GM19463 (cell line): Measurements from ENCODE around the gene WASF3.

Experiments used
- ATAC-seq: cut with Tn5 transposase; IDR thresholded peaks from one replicate; pipeline ENCODE4 v1.9.1; 2021; ENCODE audit warnings: mild to moderate bottlenecking, moderate library complexity; ENCODE audit not compliant: unreplicated experiment

Gene WASF3

GRCh38 chr13:26544707-26545106 is 12.8 kb upstream of the WASF3 start:
- no peak for ATAC-seq

GRCh38 chr13:26548205-26548765 is 9.2 kb upstream of the WASF3 start:
- ATAC-seq: no peak

- no peak for ATAC-seq
These were observed 7.8 kb upstream of the WASF3 start for GRCh38 chr13:26549713-26550112.

- ATAC-seq: no peak
These were observed 6.1 kb upstream of the WASF3 start for GRCh38 chr13:26551255-26551860.

- ATAC-seq: no peak
These were observed 2.1 kb upstream of the WASF3 start for GRCh38 chr13:26555413-26555812.

- ATAC-seq: no peak
These were observed 461 bp upstream of the WASF3 start for GRCh38 chr13:26557051-26557392.

- no peak for ATAC-seq
These were observed 757 bp downstream of the WASF3 start for GRCh38 chr13:26558074-26558805.

GRCh38 chr13:26558987-26559386 is 1.5 kb downstream of the WASF3 start:
- no peak for ATAC-seq

- ATAC-seq: no peak
These were observed 3.0 kb downstream of the WASF3 start for GRCh38 chr13:26560456-26560855.

- no peak for ATAC-seq
These were observed 3.6 kb downstream of the WASF3 start for GRCh38 chr13:26561067-26561466.

- no peak for ATAC-seq
These were observed 4.4 kb downstream of the WASF3 start for GRCh38 chr13:26561651-26562511.

GRCh38 chr13:26562512-26562890 is 5.0 kb downstream of the WASF3 start:
- ATAC-seq: no peak

- ATAC-seq: no peak
These were observed 6.2 kb downstream of the WASF3 start for GRCh38 chr13:26563713-26564112.

GRCh38 chr13:26568132-26568815 is 10.8 kb downstream of the WASF3 start:
- no peak for ATAC-seq

- no peak for ATAC-seq
These were observed 14.0 kb downstream of the WASF3 start for GRCh38 chr13:26571518-26571917.

- no peak for ATAC-seq
These were observed 17.8 kb downstream of the WASF3 start for GRCh38 chr13:26575244-26575643.

- no peak for ATAC-seq
These were observed 22.1 kb downstream of the WASF3 start for GRCh38 chr13:26579580-26579979.

- ATAC-seq: no peak
These were observed 26.2 kb downstream of the WASF3 start for GRCh38 chr13:26583662-26584061.

GRCh38 chr13:26584713-26585112 is 27.2 kb downstream of the WASF3 start:
- ATAC-seq: no peak

- no peak for ATAC-seq
These were observed 27.7 kb downstream of the WASF3 start for GRCh38 chr13:26585136-26585535.

- ATAC-seq: no peak
These were observed 29.8 kb downstream of the WASF3 start for GRCh38 chr13:26587251-26587650.
